Stimulated activated CD8-positive, alpha-beta memory T cell treated with anti-CD3 and anti-CD28 coated beads, Interleukin-4, amount 100 ng/mL, for 24 hours (primary cell): ENCODE data around the gene NR2E1.

Experiments used
- DNase-seq: peaks from one replicate; pipeline ENCODE4 v3.0.0-alpha.2; 2020; ENCODE audit warnings: low read depth

Gene NR2E1

DNA sequence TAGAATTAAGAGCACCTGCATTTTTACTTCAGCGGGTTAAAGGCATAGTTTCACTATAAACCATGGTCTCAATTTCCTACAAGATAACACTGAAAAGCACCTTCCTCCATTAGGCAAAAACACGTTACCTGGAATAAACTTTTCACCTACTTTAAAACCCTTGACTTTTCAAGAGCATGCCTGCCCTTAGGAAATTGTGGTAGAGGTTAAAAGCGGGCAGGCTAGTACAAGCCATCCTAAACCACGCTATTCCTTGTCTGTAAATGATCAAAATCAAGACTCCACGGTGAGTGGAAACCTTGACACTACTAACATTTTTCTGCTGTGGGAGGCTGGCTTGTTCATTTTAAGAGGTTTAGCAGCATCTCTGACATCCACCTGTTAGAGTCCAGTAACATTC lies 43.9 kb downstream of the NR2E1 start:
- DNase-seq = no peak

DNA sequence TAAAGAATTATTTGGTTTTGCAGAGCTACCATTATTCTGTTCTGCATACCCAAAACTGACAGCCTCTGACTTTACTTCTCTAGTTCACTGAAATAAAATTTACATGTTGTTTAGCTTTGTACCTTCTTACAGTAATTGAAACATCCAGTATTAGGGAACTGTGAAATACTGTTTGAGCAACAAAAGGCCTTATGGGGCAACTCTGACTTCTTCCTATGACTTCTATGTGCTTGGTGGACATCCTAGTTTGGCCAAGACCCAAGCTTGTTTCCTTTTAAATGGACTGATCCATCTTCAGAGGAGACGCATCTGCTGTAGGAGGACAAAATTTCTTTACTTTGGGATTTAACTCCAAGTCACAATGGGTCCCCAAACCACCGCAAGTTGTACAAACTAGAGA lies 44.7 kb downstream of the NR2E1 start:
- no peak for DNase-seq

DNA sequence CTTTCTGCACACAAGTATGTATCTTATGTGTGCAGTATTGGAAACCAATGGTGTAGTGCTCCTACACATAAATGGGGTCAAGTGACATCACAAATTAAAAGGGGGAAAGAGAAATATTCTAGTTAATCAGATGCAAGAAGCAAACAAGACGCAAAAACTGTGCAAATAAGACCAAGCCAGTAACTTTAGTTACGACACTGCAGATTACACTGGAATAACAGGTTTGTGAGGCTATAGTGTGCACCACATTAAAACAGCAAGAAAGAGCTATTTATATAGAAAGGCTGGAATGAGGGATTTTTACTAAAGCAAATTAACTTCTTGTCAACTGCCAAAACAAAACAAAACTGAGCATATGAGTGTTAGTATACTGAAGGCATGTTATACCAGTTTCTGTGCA lies 45.8 kb downstream of the NR2E1 start:
- no peak for DNase-seq

DNA sequence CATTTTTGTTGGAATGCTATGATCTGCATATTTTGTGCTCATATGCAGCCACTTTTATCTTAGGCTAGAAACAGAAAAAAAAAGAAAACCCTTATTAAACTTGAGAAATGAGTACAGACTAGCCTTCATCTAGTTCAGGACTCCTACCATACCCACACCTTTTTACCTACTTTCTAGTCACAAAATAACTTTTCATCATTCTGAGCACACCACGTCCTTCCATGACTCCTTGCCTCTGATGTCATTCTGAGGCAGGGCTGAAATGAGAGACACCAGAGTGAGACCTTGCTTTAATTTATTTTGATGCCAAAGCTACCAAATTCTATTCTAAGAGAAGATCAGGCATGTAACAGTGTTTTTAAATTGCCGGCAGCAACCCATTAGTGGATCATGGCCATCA lies 56.2 kb downstream of the NR2E1 start:
- no peak for DNase-seq

DNA sequence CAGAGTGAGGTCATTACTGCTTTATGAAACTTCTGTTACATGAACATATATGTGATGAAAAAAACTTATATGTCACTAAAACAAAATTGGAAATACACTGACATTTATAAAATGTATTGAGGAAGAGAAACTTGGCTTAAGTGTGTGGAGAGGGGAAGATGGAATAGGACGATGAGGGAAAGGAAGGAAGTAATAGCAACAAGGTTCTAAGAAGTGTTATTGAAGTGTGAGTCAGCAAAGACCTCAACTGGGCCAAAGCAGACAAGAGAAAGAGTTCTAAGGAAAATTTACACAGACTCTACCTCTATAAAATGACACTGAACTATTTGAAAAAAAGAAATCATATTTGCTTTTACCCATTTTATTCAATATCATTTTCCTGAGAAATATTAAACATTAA lies 56.7 kb downstream of the NR2E1 start:
- no peak for DNase-seq

DNA sequence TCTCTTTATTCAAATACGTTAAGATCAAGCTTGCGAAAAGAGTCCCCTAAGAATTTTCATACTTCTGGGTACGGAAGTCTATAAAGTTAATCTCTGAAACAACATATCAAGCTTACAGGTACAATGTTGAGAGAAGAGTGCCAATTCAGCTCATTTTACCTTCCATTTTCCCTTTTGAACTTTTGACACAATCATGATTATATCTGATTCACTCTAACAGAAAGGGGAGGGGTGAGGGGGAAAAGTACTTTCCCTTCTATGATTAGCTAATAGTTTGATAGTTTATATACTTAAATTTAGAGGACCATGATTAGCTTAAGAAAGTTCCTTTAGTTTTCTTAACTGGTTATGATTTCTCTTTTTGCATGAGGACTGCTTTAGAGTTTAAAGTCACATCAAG lies 61.5 kb downstream of the NR2E1 start:
- DNase-seq = no peak

DNA sequence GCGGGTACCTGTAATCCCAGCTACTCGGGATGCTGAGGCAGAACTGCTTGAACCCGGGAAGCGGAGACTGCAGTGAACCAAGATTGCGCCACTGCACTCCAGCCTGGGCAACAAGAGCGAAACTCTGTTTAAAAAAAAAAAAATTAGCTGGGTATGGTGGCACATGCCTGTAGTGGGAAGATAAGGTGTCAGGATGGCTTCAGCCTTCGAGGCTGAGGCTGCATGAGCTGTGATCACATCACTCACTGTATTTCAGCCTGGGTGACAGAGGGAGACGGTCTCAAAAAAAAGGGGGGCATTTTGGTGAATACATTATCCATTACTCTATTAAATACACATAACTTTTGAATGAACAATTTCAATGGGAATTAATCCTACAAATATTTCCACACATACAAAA lies 62.6 kb downstream of the NR2E1 start:
- DNase-seq = no peak

DNA sequence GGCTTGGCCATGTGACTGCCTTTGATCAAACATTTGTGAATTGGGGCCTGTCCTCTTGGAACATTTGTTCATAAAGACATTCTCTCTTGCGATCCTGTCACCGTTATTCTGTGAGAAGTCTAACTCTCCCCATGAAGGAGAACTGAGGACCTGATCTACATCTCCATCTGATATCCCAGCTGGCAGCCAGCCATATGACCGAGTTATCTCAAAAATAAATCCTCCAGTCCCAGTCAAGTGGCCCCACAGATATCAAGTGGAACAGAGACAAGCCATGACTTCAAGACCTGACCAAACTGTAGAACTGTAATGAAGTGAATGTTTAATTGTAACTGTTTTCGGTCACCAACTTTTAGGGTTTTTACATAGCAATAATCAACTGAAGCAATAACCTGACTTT lies 69.3 kb downstream of the NR2E1 start:
- DNase-seq = no peak

DNA sequence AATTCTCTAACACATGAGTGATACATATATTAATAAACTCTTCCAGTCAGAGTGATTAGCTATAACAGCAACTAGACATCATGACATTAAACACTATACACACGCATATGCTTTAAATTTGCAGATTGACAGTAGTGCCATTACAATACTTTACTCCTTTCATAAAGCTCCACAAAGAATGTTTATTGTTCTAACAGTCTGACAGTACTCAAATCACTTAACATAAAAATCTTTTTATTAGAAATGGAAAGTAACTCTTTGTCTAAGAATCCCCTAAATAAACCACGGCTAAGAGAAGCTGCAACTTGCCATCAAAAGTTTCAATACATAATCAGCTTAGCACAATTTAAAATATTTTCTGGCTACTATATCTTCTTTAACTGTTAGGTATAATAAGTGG lies 71.0 kb downstream of the NR2E1 start:
- DNase-seq = no peak

DNA sequence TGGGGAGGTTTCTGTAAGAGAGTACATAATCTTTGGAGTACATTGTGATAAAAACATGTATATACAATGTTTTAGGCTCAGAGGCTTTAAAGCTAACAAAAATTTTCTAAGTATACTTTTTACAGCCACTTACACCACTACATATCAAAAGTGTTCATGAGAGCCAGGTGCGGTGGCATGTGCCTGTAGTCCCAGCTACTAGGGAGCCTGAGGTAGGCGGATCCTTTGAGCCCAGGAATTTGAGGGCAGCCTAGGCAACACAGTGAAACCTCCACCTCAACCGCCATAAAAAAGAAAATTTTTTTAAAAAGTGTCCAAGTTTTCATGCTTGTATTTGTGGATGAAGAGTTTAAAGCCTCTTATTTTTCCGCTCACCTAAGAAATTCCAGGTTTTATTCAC lies 72.5 kb downstream of the NR2E1 start:
- no peak for DNase-seq
